Coronary artery (tissue), 2 donors: ENCODE measurements around the gene PSTPIP1.

Source experiments
- DNase-seq: peaks from one replicate; pipeline ENCODE4 v3.0.0-alpha.2; 2017; ENCODE audit warnings: low spot score
- H3K27ac ChIP-seq, 2 donors: fragments of 200-600 bp; sonication (generic); one replicate each; pipeline ENCODE4 v1.5.1; 2016 to 2019
- H3K4me3 ChIP-seq: fragments of 200-600 bp; sonication (generic); 2 replicates; pipeline ENCODE4 v1.5.1; 2016; ENCODE audit warnings: mild to moderate bottlenecking, moderate library complexity
- CTCF ChIP-seq: fragments of 200-600 bp; sonication (generic); IDR thresholded peaks from one replicate; pipeline ENCODE4 v1.5.1; 2019; ENCODE audit warnings: antibody characterized with exemption

The PSTPIP1 gene

DNA sequence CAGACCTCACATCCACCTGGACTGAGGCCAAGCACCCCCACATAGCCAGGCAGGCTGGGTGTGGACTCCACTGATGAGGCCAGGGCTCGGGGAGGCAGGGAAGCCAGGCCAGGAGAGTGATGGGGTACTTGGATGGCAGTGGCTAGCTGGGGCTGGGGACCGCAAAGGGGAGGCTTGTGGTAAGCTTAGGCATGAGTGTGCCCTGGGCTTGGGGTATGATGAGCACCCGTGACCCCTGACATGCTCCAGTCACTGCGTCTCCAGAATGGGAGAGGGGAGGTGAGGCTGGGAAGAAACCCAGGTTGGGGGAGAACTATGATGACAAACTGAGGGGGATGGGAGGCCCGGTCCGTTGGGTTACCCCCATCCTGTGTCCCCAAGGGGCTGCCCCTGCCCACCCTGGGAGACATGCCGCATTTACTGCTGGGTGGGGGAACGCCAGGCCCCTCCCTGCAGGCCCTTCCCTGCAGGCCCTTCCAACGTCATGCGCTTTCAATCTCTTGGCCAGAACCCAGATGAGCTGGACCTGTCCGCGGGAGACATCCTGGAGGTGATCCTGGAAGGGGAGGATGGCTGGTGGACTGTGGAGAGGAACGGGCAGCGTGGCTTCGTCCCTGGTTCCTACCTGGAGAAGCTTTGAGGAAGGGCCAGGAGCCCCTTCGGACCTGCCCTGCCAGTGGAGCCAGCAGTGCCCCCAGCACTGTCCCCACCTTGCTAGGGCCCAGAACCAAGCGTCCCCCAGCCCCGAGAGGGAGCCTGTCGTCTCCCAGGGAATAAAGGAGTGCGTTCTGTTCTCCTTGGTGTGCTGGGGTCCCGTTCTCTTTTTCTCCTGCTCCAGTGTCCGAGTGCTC is 41.8 kb downstream of the PSTPIP1 start:
- Histone ChIP-seq H3K4me3 (no peak overlapping the region), H3K27ac (no peak overlapping the region)
- TF ChIP-seq CTCF: no peak
- peak; percentile 67 for DNase-seq

DNA sequence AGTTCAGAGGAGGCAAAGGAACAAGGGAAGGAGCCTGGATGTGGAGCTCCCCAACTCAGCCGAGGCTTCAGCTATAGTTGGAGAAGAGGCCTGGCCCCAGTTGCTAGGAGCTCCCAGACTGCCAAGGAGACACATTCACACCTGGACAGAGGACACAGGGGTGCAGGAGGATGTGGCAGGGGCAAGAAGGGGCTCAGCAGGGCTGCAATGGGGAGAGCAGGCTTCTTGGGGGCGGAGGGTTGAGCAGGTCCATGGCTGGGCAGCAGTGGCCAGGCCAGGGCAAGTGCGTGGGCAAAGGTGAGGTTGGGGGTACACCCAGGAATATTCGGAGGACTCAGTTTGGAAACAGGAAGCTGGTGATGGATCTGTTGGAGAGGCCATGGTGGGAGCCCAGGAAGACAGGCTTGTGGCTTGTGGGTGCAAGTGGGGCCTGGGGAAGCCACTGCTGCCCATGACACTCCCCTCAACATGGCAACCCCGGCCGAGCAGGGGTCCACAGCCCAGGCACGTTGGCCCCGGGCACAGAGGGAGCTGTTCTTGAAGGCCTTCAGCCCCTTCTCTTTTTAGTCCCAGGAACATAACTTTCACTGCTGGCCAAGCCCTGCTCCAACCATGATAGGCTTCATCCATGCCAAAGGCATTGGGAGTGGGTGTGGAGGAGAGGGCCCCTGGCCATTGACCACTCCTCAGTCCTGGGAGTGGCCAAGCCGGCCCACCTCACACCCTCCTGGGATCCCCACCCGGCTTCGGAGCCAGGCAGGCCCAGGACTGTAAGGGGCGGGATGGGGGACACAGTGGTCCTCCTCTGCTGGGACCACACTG is 42.7 kb downstream of the PSTPIP1 start:
- Histone ChIP-seq H3K4me3 (no peak overlapping the region), H3K27ac (no peak overlapping the region)
- DNase-seq: peak; percentile 70
- no peak for TF ChIP-seq CTCF

DNA sequence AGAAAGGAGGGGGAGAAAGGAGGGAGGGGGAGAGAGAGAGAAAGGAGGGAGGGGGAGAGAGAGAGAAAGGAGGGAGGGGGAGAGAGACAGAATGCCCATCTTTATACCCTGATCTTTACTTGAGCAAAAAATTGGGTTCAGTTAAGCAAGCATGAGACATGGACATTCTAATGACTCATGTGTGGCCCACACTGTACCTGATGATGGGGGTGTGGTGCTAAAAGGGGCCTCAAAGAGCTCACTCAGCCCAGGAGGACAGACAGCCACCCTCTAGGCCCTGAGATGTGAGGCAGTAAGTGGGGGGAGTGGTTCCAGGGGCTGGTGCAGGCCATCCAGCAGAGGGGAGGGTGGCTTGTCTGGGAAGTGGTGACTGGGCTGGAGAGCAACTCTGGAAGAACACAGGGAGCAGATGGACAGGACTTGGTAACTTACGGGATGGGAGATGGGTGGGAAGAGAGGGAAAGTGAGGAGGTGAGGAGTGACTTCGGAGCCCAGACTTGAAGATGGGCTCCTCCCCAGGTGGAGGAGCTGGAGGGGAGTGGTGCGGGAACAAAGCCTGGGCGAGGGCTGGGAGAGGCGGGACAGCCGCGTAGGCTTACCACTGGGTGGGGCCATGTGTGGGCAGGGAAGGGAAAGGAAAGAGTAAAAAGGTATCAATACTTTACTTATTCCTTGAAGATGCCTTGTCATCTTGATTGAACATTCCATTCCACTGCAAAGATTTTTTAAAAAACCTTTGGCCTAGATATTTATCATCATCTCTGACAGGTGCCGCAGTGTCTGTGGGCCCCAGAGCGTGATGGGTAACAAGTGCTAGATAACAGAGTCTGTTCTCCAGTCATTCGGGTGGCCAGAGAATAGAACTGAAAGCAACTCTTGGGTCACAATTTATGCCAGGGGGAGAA is 43.6 kb downstream of the PSTPIP1 start:
- TF ChIP-seq CTCF: no peak
- H3K27ac ChIP-seq: no peak overlapping the region
- H3K4me3 ChIP-seq: no peak overlapping the region
- no peak for DNase-seq

DNA sequence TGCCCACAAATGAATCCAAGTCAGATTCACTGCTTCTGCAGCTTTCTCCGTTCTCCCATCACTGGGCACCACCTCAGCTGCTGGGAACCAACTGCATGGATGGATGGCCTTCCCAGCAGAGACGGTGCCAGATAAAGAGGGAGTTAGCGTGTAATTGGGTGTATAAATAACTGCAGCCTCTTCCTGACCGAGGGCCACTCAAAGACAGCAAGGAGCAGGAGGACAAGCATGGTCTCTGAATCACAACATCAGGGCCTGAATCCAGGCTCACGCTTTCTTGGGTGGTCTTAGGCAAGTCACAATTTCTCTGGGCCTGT is 44.2 kb downstream of the PSTPIP1 start:
- Histone ChIP-seq H3K4me3 (no peak overlapping the region), H3K27ac (no peak overlapping the region)
- DNase-seq: no peak
- TF ChIP-seq CTCF: no peak

DNA sequence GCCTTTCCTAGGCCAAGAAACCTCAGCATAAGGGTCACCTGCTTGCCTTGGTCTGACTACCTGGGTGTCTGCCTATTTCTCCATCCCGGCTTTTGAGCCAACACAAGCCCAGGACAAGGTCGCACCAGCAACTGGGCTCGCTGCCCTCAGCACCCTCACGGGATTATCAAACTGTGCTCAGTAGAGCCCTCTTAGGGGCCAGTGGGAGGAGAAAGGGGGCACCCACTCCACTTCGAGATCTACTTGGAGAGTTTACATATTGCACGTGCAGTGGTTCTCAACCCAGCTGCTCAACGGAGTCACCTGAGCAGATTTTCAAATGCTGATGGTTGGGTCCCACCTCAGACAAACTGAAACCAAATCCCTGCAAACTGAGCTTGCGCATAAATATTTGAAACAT is 44.9 kb downstream of the PSTPIP1 start:
- Histone ChIP-seq H3K4me3 (no peak overlapping the region), H3K27ac (no peak overlapping the region)
- no peak for TF ChIP-seq CTCF
- DNase-seq: no peak

- H3K4me3 ChIP-seq: no peak overlapping the region
- DNase-seq: no peak
- no peak overlapping the region for H3K27ac ChIP-seq
- TF ChIP-seq CTCF: no peak
Observed at GRCh38 chr15:77040673-77041072, 45.7 kb downstream of the PSTPIP1 start.
